HepG2 (cell line): Measurements from ENCODE around the gene PXYLP1. TPM values are rescaled to one million over a fixed set of nuclear protein-coding genes. Genes with fewer than 3 reads are reported as not detected.

Experiments used
- ATAC-seq: fragments of 200-7000 bp; cut with Tn5 transposase; 3 replicates; pipeline ENCODE4 v1.9.1; 2020; ENCODE audit warnings: mild to moderate bottlenecking, moderate library complexity
- BruUV-seq: library from RNA; stranded (reverse); fragments of 400-500 nt; replicated peaks from 2 replicates; lab custom pipeline; 2021; lab: Mats Ljungman, UMichigan
- CTCF ChIA-PET: fragments of 300-600 bp; formaldehyde crosslinking; extraction: SDS; loops from one replicate; lab custom pipeline; 2021; ENCODE audit warnings: low total read pairs, inconsistent platforms, low intra/inter-chr PET ratio; lab: Yijun Ruan, JAX
- POLR2A ChIA-PET: fragments of 350-600 bp; sonication (Branson Sonifier 250); formaldehyde crosslinking; loops from one replicate; lab custom pipeline; 2020; ENCODE audit warnings: antibody characterized with exemption, inconsistent platforms; lab: Yijun Ruan, JAX
- DNase-seq: peaks from one replicate; pipeline ENCODE4 v3.0.0-alpha.2; 2015; ENCODE audit warnings: low spot score
- FAIRE-seq: peaks from 3 replicates; lab custom pipeline; 2011; peaks lifted over from hg19 to GRCh38; lab: Jason Lieb, UNC
- H2AFZ ChIP-seq: one replicate; pipeline ENCODE4 v1.6.1; 2011; ENCODE audit warnings: low read length, inconsistent platforms
- H3K27ac ChIP-seq: fragments of 300-600 bp; 3 replicates; pipeline ENCODE4 v1.8.0; 2011; ENCODE audit warnings: mixed run types, mild to moderate bottlenecking, mixed read lengths, low read length, inconsistent platforms; ENCODE audit not compliant: insufficient read depth; ENCODE audit errors: extremely low read length
- H3K27me3 ChIP-seq, 2 experiments: fragments of 200-600 bp in 1 of 2; 2 replicates in 1 of 2; 3 replicates in 1 of 2; pipeline versions ENCODE4 v1.6.0 to v1.8.0; 2011; ENCODE audit warnings: low read length in 2 of 2, mild to moderate bottlenecking in 2 of 2, moderate library complexity in 2 of 2, inconsistent platforms in 1 of 2; ENCODE audit not compliant: insufficient read depth in 2 of 2, control insufficient read depth in 1 of 2
- H3K36me3 ChIP-seq, 2 experiments: fragments of 200-600 bp in 1 of 2; replicated peaks in 1 of 2; 2 replicates in 1 of 2; 3 replicates in 1 of 2; pipeline versions ENCODE4 v1.5.1 to v1.8.0; 2011; ENCODE audit warnings: low read length in 2 of 2, inconsistent platforms in 1 of 2; ENCODE audit not compliant: insufficient read depth in 2 of 2, control insufficient read depth in 1 of 2
- H3K4me1 ChIP-seq: 2 replicates; pipeline ENCODE4 v1.5.1; 2012; ENCODE audit warnings: low read length, inconsistent platforms; ENCODE audit not compliant: insufficient read depth
- H3K4me2 ChIP-seq: 2 replicates; pipeline ENCODE4 v1.6.0; 2011; ENCODE audit warnings: low read depth, low read length, inconsistent platforms
- H3K4me3 ChIP-seq, 3 experiments: fragments of 200-600 bp in 1 of 3; sonication (generic), shearing (Covaris generic) in 1 of 3; replicated peaks in 1 of 3; 2 replicates each; pipeline ENCODE4 v1.5.1; 2011 to 2016; ENCODE audit warnings: low read length in 3 of 3, inconsistent platforms in 2 of 3, low read depth in 2 of 3, mild to moderate bottlenecking in 2 of 3, control low read depth in 1 of 3, mixed read lengths in 1 of 3; ENCODE audit not compliant: insufficient read depth in 1 of 3
- H3K79me2 ChIP-seq: one replicate; pipeline ENCODE4 v1.6.1; 2011; ENCODE audit warnings: low read length, inconsistent platforms; ENCODE audit not compliant: insufficient read depth
- H3K9ac ChIP-seq: 2 replicates; pipeline ENCODE4 v1.6.0; 2011; ENCODE audit warnings: mild to moderate bottlenecking, low read depth, low read length, inconsistent platforms; ENCODE audit not compliant: insufficient read depth
- H3K9me3 ChIP-seq: 2 replicates; pipeline ENCODE4 v1.5.1; 2012; ENCODE audit warnings: mild to moderate bottlenecking, low read length
- H4K20me1 ChIP-seq: 2 replicates; pipeline ENCODE4 v1.6.0; 2011; ENCODE audit warnings: inconsistent platforms, mild to moderate bottlenecking, low read length, moderate library complexity; ENCODE audit not compliant: insufficient read depth
- EED ChIP-seq: sonication (generic); formaldehyde crosslinking; IDR thresholded peaks from 2 replicates; pipeline ENCODE4 v1.5.0; 2020; ENCODE audit warnings: mild to moderate bottlenecking, missing genetic modification reagents
- FOXJ3 ChIP-seq: sonication (generic); formaldehyde crosslinking; IDR thresholded peaks from 2 replicates; pipeline ENCODE4 v1.4.0; 2020; ENCODE audit warnings: missing genetic modification reagents, mild to moderate bottlenecking, borderline replicate concordance
- HNRNPH1 ChIP-seq: fragments of 200-400 bp; formaldehyde crosslinking; optimal IDR thresholded peaks from 2 replicates; pipeline ENCODE3; 2017; ENCODE audit warnings: mild to moderate bottlenecking, low read depth, low read length
- MAZ ChIP-seq, 2 experiments: sonication (generic) in 1 of 2; formaldehyde crosslinking in 1 of 2; IDR thresholded peaks; 2 replicates each; pipeline versions ENCODE4 v1.5.0 to v1.6.1; 2012 to 2020; ENCODE audit warnings: low read depth in 2 of 2, mild to moderate bottlenecking in 2 of 2, borderline replicate concordance in 1 of 2, improper control_type of control experiment in 1 of 2, low read length in 1 of 2, missing genetic modification reagents in 1 of 2, moderate library complexity in 1 of 2
- NCOR1 ChIP-seq: fragments of 200-600 bp; sonication (generic); IDR thresholded peaks from 2 replicates; pipeline ENCODE4 v1.7.0; 2017; ENCODE audit warnings: antibody characterized with exemption, low read length, borderline replicate concordance
- NR2F2 ChIP-seq: IDR thresholded peaks from 2 replicates; pipeline ENCODE4 v1.6.1; 2012; ENCODE audit warnings: low read depth, inconsistent platforms, borderline replicate concordance
- SMAD9 ChIP-seq: sonication (generic); formaldehyde crosslinking; IDR thresholded peaks from 2 replicates; pipeline ENCODE4 v1.5.1; 2020; ENCODE audit warnings: mild to moderate bottlenecking, missing genetic modification reagents
- ZNF274 ChIP-seq: sonication (generic); formaldehyde crosslinking; IDR thresholded peaks from 2 replicates; pipeline ENCODE4 v1.5.1; 2020; ENCODE audit warnings: mild to moderate bottlenecking, missing genetic modification reagents
- ZNF598 ChIP-seq: sonication (generic); formaldehyde crosslinking; IDR thresholded peaks from 2 replicates; pipeline ENCODE4 v1.5.1; 2020; ENCODE audit warnings: mild to moderate bottlenecking, missing genetic modification reagents, borderline replicate concordance
- ZNF619 ChIP-seq: sonication (generic); formaldehyde crosslinking; IDR thresholded peaks from 2 replicates; pipeline ENCODE4 v1.4.0; 2020; ENCODE audit warnings: mild to moderate bottlenecking, missing genetic modification reagents
- ZNF709 ChIP-seq: sonication (generic); formaldehyde crosslinking; IDR thresholded peaks from 2 replicates; pipeline ENCODE4 v1.5.0; 2020; ENCODE audit warnings: mild to moderate bottlenecking, missing genetic modification reagents
- ZSCAN12 ChIP-seq: sonication (generic); formaldehyde crosslinking; IDR thresholded peaks from 2 replicates; pipeline ENCODE4 v1.9.0; 2021; ENCODE audit warnings: mild to moderate bottlenecking, missing genetic modification reagents
- WGBS: methylation state at CpG from one replicate; pipeline ENCODE4 v1.1.6; 2017; ENCODE audit warnings: low lambda C conversion rate; 5-methylcytosine and 5-hydroxymethylcytosine counted together
- in situ Hi-C: cut with HindIII; loops from 2 replicates; pipeline ENCODE4 v1.10.0; 2017; ENCODE audit warnings: low pct_unique_long_range_greater_than_20kb; ENCODE audit not compliant: extremely low pct_ligation_motif_present
- intact Hi-C: fragments of 100-400 bp; cut with micrococcal nuclease; formaldehyde crosslinking; loops from one replicate; pipeline ENCODE4 v1.10.0; 2022; ENCODE audit not compliant: unreplicated experiment
- polyA plus RNA-seq, 8 experiments: library from polyadenylated mRNA; depleted of rRNA in 3 of 8; stranded (reverse) in 7 of 8; unstranded in 1 of 8; fragments of >200 nt; fragmentation: Illumina TruSeq in 4 of 8; extraction: Trizol in 4 of 8; gene quantifications; 2 replicates each; pipeline versions ENCODE4 v1.2.1 to v1.2.3, GENCODE V29; 2011 to 2016; ENCODE audit warnings: low read depth in 4 of 8, missing spikeins in 1 of 8, mixed read lengths in 1 of 8; ENCODE audit not compliant: insufficient read depth in 1 of 8
- total RNA-seq, 5 experiments: library from RNA; depleted of rRNA; stranded (reverse); fragments of >200 nt; fragmentation: Illumina TruSeq; extraction: Trizol; gene quantifications; 2 replicates each; pipeline ENCODE4 v1.2.3, GENCODE V29; 2016; ENCODE audit warnings: low read depth in 1 of 5
- TF ChIP-seq, protein P1 (sequence below): sonication (generic); formaldehyde crosslinking; IDR thresholded peaks from 2 replicates; pipeline ENCODE4 v1.9.0; 2021; ENCODE audit warnings: missing genetic modification reagents, mild to moderate bottlenecking, borderline replicate concordance
- TF ChIP-seq, protein P2 (sequence below), 2 experiments: fragments of 450-650 bp in 1 of 2; sonication (generic) in 1 of 2; formaldehyde crosslinking; IDR thresholded peaks; 2 replicates each; pipeline versions ENCODE4 v1.5.0 to v1.8.0; 2020 to 2022; ENCODE audit warnings: mild to moderate bottlenecking in 1 of 2, missing genetic modification reagents in 1 of 2
- TF ChIP-seq, protein P3 (sequence below): IDR thresholded peaks from 2 replicates; pipeline ENCODE4 v1.6.1; 2016; ENCODE audit warnings: control low read depth
- TF ChIP-seq, protein P4 (sequence below): sonication (generic); formaldehyde crosslinking; IDR thresholded peaks from 2 replicates; pipeline ENCODE4 v1.5.0; 2020; ENCODE audit warnings: missing genetic modification reagents, mild to moderate bottlenecking, borderline replicate concordance

PXYLP1 gene
- total and polyA plus RNA-seq, 2 of the 13 experiments (the other 11 are each of a cell fraction or from before 2014, with no cell fraction given) = 4.9 to 8.1 TPM

DNA sequence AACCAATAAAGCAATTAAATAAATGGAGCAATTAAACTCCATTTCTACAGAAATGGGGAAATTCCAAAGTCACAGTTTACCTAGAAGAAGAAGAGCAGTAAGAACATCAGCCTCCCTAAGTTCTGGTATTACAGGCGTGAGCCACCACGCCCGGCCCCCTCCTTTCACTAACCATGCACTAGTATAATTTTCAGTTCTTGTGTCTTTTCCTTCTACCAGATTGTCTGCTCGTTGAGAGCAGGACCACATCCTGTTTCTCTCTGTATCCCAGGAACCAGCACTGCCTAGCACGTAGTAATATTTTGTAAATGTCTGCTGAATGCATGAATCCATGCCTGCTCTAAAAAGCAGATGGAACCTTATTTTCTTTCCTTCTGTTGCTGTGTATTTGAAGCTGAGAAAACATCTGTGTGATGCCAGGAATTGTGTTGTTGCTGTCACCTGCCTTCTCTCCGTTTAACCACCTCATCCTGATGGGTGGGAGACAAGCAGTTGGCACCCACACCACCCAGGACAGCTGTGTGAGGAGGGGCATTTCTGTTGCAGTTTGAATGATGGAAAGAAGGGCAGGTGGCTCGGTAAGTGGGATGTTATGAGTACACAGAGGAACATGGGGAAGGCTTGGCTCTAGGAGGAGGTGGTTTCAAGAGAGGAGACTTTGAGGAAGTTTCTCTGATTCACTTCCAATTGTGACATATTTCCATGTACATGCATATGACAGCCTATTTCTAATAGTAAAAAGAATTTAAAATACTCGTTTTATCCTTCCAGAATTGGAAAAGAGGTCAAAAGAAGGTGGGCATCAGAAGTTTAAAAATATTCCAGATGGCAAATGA, 30.1 kb downstream of the PXYLP1 start:
- Histone ChIP-seq H4K20me1 (no peaks in the 10 kb centered on the region), H3K4me1 (no peaks in the 10 kb centered on the region), H3K9ac (no peak overlapping the region), H3K9me3 (no peaks in the 10 kb centered on the region), H3K36me3 (peaks cover 1 to 4% of the 10 kb centered on the region in 2 experiments; a peak in 1 of 5 replicates), H3K79me2 (no peaks in the 10 kb centered on the region), H3K27me3 (no peaks in the 10 kb centered on the region), H2AFZ (no peak overlapping the region), H3K27ac (no peak overlapping the region), H3K4me2 (no peak overlapping the region), H3K4me3 (no peak overlapping the region)
- WGBS = 93% methylated on average over 8 of the region's 8 CpGs
- no peak for DNase-seq
- TF ChIP-seq, protein P1, sequence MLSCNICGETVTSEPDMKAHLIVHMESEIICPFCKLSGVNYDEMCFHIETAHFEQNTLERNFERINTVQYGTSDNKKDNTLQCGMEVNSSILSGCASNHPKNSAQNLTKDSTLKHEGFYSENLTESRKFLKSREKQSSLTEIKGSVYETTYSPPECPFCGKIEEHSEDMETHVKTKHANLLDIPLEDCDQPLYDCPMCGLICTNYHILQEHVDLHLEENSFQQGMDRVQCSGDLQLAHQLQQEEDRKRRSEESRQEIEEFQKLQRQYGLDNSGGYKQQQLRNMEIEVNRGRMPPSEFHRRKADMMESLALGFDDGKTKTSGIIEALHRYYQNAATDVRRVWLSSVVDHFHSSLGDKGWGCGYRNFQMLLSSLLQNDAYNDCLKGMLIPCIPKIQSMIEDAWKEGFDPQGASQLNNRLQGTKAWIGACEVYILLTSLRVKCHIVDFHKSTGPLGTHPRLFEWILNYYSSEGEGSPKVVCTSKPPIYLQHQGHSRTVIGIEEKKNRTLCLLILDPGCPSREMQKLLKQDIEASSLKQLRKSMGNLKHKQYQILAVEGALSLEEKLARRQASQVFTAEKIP (CRISPR knock-in tag) = no peak
- TF ChIP-seq EED = no peak
- TF ChIP-seq ZNF709 (CRISPR knock-in tag) = no peak
- no peak for TF ChIP-seq ZNF598 (CRISPR knock-in tag)
- TF ChIP-seq, protein P2, sequence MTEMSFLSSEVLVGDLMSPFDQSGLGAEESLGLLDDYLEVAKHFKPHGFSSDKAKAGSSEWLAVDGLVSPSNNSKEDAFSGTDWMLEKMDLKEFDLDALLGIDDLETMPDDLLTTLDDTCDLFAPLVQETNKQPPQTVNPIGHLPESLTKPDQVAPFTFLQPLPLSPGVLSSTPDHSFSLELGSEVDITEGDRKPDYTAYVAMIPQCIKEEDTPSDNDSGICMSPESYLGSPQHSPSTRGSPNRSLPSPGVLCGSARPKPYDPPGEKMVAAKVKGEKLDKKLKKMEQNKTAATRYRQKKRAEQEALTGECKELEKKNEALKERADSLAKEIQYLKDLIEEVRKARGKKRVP (CRISPR knock-in tag; IDR thresholded peaks at IDR 0.05) = no peak
- TF ChIP-seq ZNF274 (CRISPR knock-in tag) = no peak
- no peak for TF ChIP-seq ZNF619 (CRISPR knock-in tag)
- TF ChIP-seq ZSCAN12 = no peak
- TF ChIP-seq MAZ (IDR thresholded peaks at IDR 0.05; ENCODE audit: borderline replicate concordance, low read depth, low read length) = no peak
- TF ChIP-seq MAZ (CRISPR knock-in tag; IDR thresholded peaks at IDR 0.05; ENCODE audit: low read depth) = no peak
- TF ChIP-seq, protein P3, sequence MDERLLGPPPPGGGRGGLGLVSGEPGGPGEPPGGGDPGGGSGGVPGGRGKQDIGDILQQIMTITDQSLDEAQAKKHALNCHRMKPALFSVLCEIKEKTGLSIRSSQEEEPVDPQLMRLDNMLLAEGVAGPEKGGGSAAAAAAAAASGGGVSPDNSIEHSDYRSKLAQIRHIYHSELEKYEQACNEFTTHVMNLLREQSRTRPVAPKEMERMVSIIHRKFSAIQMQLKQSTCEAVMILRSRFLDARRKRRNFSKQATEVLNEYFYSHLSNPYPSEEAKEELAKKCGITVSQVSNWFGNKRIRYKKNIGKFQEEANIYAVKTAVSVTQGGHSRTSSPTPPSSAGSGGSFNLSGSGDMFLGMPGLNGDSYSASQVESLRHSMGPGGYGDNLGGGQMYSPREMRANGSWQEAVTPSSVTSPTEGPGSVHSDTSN = no peak
- no peak for TF ChIP-seq NCOR1
- no peak for TF ChIP-seq NR2F2
- TF ChIP-seq, protein P4, sequence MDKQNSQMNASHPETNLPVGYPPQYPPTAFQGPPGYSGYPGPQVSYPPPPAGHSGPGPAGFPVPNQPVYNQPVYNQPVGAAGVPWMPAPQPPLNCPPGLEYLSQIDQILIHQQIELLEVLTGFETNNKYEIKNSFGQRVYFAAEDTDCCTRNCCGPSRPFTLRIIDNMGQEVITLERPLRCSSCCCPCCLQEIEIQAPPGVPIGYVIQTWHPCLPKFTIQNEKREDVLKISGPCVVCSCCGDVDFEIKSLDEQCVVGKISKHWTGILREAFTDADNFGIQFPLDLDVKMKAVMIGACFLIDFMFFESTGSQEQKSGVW (CRISPR knock-in tag) = no peak
- no peak for TF ChIP-seq SMAD9
- TF ChIP-seq FOXJ3 (CRISPR knock-in tag) = no peak
- no peak for TF ChIP-seq HNRNPH1
- no peak for FAIRE-seq
- intact Hi-C loops (no loop called here), in situ Hi-C loops (no loop called here)
- POLR2A ChIA-PET = no interaction called here
- no TSS peak for BruUV-seq
- CTCF ChIA-PET = no interaction called here
- no peak for ATAC-seq
